ENCODE measurements around the gene KRT71.

KRT71 gene

DNA sequence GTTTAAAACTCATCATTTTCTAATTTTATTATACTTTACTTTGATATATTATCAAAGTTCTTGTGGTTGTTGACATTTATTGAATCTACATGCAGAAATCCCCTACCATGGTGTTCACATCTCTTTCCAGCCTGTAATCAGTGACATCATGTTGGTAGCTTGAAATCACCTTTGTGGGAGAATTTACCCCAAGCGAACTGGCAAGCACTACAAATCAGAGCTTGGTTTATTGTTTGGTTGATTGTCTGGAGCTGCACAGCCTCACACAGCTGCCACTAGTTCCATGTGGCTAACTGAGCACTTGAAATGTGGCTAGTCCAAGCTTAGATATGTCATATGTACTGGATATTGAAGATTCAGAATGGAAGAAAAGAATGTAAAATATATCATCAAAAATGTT is 17.4 kb downstream of the KRT71 start:
- no peak for DNase-seq

DNA sequence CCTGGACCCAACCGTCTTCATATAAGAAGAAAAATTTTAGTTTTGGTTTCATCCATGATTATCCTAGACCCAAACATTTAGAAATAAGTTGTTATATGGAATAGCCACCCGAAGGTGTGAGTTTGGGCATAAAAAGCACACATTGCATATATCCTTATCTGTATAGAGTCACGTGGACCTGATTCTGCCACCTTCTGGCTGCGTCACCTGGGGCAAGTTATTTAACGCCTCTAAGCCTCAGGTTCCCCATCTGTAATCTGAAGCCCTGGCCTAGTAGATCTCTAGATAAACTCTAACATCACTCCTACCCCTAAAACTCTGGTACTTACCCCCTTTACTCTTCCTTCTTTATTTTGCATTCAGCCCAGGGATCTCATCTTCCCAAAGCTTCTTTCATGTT is 18.5 kb downstream of the KRT71 start:
- no peak for DNase-seq

DNA sequence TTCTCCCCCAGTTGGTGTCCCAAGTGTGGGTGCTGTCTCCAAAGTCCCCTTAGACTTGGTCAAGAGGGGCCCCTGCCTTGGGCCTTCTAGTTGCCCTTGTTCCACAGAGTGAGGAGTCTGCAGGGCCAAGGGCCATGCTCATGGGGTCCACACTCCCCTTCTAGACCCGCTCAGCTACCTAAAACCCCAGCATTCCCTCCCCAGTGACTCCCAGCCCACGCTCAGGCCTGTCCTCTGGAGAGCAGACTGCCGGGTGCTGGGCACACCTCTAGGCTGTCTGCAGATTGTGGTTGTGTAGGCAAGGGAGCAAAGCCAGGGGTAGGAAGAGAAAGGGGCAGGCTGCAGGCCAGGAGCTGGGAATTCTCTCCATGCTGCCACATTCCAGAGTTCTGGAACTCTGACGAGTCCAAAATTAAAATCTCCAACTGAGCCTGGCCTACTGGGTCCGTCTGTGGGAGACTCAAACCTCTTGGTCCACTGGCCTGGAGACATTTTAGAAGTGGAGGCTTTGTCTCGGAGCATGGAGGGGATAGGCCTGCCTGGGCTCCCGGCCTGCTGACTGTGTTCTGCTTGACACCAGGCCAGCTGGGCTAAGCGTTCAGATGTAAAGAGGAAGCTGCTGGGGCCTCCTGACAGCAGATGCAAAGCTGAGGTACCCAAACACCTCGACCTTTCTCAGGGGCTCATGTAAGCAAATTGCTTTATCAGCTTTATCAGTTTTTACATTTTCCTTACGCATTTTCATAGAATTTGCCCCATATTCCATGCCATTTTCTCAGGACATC is 19.1 kb downstream of the KRT71 start:
- DNase-seq, result no peak

DNA sequence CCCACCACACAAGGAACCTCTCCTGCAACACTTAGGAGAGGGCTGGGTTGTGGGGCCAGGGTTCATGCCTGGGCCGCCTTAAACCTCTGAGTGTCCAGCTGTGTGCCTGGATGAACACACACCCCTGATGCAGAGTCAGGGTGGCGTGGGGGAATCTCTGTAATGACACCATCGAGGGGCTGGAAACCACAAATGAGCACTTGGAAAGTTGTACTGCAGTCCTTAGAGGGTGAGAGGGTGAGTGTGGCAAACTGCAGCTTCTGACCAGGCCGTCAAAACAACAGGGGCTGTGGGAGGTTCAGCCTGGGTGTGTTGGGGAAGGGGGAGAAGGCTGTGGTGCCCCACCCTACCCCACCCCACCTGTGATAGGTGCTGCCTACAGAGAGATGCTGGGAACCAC is 20.3 kb downstream of the KRT71 start:
- DNase-seq, result no peak

DNA sequence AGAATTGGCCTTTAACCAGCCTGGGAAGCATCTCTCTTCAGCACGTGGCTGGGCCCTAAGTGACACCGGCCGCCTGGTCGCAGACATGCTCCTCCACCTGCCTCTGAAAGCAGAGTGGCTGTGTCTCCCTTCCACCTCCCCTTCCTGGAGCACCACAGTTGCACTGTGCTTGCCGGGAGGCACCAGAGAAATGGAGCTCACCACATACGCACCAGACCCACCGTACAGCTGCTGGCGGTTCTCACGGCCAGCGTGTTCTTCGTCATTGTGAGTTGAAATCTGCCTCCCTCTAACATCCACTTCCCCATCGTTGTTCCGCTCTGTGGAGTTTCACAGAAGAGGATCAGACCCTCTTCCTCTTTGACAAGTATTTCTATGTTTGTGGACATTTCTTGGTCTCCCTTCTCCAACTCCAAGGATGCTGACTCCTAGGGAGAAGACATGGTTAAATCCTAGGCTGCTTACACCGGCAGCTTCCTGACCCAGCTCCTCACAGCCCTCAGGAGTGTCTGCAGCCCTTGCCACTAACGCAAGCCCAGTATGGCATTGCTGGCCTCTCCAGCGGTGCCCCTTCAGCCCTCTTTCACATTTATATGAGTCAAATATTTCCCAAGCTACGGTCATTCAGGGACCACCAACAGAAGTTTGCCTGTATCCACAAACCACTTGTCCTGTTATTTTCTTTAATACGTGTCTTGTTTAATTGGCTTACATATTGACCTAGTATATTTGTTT is 21.2 kb downstream of the KRT71 start:
- no peak for DNase-seq

DNA sequence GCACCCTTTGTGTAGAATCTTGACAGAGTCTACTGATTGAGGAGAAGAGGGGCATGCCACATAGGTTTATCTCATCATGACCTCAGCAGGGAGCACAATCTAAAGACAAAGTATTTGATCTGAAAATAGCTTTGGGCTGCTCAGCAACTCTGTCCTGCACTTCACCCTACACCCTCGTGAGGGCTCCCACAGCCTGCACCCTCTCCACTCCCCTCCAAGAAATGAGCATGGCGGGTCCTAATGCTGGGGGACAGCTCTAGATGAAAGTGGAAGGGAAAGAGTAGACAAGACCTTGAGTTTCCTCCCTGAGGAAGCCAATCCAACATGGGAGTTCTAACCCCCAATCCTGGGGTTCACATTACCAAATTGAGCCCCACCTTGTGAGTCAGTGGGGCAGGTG is 22.0 kb downstream of the KRT71 start:
- no peak for DNase-seq

DNA sequence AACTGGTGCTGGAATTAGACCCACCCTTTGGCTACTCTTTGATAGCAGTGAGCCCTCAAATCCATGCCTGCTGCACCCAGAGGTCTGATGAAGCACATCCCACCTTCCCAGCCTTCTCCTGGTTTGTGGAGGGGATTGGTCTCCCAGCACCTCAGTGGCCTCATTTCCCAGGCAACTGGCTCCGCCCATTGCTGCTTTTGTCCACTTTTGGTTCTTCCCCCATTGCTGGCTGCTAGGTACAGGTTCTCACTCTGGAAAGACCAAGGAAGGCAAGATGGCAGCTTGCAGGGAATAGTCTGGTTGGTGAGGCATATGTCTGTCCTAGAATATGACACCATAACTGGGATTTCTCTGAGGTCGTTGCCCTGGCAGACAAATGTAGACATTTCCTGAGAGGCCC is 22.6 kb downstream of the KRT71 start:
- DNase-seq, result no peak

DNA sequence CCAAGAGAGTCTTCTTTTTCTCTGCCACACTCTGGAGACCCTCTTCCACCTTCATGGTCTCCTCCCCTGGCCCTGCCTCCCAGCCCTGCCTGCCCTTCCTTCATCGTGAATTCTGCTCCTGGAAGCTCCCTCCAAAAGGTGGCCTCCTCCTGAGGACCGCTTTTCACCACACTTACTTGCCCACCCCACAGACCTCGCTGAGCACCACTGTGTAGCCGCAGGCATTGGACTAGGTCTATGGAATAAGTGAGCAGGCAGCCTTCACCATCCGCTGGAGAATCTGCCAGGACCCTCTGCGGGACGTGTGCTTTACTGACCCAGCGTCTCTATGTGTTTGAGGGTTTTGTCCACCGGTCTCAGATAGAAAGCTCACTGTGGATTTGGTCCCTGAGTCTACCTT is 23.1 kb downstream of the KRT71 start:
- DNase-seq, result no peak

DNA sequence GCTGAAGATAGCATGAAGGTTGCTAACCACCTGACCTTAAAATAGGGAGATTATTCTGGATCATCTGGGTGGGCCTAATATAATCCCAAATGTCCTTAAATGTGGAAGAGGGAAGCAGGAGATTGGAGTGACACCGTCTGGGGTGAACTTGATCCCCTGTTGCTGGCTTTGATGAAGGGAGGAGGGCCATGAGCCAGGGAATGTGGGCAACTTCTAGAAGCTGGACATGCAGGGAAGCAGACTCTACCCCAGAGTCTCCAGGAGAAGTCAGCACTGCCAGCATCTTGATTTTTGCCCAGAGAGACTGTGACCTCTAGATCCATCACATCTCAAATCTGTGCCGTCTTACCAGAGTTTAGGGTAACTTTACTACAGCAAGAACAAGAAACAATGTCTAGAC is 23.5 kb downstream of the KRT71 start:
- no peak for DNase-seq

DNA sequence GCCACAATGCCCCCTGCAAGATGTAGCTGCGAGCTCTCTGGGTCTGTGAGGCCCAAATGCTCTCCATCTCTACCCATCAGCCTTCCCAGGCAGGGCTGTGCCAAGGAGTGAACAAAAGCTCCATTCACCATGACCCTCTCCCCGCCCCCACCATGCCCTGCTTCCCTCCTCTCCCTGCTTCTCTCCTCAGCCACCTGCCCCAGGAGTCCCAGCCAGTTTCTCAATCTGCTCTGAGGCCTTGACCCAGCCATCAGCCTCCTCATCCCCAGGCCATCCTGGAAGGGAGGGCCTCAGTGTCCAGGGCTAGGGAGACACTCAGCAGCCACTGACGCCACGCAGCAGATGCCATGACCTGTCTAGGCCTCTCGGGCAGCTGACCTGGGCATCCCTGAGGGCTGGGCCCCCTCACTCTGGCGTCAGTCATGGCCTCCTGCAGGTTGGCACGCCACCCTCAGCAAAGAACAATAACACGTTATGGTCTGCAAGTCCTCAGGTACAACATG is 24.3 kb downstream of the KRT71 start:
- DNase-seq, result no peak

DNA sequence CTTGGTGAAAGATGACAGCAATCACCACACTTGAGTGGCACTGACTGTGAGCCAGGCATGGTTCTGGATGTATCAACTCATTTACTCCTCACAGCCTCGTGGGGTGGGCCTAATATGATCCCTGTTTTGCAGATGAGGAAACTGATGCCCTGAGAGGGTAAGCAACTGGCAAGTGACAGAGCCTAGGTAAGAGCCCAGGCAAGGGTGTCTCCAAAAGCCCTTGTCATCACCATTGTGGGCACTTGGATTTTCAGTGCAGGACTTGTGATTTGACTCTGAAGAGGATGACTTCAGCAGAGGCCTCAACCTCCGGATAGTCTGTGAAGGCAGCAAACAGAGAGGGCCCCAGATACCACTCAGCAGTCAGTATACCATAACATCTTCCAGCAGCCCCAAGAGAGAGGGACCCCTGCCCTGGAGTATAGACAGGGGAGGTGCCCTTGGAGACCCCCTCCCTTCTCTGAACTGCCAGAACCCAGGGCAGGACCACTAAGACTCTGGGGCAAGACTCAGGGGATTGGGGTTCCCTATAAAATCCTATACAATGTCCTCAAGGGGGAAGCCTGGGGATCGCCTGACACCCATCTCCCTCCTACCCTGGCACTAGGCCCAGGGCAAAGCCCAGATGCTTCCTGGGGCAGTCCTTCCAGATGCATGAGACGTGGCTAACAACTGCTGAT is 25.7 kb downstream of the KRT71 start:
- no peak for DNase-seq

DNA sequence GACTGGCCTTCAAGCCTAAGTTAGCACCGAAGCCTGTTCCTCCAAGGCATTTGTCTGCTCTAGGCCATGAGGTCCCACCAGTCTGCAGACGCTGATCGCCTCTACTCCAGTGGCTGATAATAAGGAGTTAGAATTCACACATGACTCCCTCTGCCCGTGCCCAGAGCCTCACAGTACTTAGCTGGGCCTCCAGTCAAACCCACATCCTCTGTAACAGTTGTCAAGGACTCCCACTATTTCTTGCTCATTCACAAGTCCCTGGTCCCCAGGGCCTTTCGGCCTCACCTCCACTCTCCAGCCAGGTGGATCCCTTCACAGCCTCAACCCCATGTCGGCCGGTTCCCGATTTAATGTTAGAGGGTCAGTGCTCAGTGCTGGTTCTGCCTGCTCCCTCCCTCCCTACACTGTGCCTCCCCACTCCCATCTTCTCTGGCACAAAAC is 26.4 kb downstream of the KRT71 start:
- no peak for DNase-seq

DNA sequence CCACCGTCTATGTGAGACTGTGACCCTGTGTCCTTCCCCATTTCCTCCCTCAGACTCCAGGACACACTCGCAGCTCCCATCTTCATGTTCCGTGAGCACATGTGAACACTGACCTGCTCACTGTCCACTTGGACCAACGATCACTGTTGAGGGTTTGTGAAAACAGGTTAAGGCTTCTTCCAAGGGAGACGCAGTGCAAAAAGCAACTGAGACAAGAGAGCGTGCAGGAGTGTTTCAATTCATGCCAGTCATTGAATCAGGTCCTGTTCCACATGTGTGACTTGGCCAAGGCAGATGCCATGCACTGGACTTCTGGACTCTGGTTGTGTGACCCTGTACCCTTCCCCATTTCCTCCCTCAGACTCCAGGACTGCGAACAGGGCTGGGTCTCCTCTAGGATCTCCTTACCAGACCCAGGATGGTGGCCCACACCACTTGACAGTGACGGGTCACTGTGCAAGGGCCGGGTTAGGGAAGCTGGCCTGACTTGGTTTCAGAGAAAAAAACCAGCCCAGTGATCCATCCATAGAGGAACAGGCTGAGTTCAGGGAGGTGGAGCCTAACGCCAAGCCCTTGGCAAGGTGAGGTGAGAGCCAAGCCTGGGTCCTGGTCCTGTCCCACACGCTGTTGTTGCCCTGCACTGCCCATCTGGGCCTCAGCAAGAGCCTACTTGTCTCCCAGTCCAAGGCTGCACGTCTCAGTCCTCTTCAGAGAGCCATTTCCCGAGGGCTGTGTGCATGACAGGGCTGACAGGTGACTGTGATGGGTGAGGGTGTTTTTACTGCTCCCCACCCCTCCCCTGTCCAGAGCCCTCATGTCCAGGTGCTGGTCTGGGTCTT is 27.1 kb downstream of the KRT71 start:
- DNase-seq, result no peak

DNA sequence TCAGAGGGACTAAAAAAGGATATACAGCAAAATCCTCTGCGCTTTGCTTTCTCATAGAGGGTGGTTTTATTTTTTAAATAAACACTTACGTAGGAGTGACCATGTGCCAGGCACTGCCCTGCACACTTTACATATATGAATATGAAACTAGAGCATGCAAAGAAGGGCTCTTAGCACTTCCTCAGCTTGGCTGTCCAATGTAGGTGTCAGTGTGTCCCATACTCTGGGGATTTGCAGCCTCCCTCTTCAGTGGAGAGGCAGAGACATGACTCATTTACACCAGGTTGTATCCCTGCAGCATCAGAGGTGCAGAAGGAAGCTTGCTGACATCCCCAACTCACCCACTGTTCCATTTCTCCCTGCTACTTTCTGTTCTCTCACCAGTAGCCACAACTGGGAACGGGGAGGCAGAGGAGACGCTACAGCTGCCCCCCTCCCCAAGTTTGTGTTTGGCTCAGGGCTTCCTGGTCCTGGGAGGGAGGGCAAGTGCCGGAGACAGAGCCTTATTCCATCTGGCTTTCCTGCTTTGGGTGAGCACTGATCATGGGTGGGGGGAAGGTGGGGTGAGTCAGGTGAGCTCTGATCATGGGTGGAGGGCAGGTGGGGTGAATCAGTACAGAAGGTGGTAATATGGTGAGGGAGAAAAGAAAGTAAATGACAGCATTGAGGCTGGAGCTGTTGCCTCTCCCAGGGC is 27.9 kb downstream of the KRT71 start:
- DNase-seq, result no peak

DNA sequence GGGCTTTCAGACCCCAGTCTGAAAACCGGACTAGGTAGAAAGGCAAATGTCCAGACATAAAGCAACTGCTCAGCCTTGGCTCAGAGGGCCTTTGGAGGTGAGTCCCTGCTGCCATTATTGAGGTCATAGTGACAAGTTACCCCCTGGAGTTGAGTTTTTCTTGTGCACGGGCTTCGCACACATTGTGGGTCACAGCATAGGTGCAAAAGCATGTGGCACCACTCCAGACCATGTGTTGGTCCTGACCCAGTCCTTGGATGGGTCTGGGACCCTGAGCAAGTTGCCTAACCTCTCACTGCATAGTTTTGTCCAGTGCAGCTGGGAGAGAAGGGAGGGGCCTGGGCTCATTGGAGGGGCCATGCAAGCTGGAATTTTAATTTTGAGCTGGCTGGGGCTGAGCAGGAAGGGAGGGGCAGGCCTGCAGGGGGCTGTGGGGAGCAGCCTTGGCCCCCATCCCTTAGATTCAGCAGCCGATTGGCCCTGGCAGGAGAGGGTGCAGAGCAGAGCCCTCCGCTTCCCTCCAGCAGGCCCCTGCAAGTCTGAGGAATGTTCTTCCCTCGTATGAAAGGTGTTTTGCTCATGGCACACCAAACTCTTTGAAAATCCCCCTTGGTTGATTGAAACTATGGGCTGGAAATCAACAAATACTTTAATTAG is 28.6 kb downstream of the KRT71 start:
- DNase-seq, result no peak

DNA sequence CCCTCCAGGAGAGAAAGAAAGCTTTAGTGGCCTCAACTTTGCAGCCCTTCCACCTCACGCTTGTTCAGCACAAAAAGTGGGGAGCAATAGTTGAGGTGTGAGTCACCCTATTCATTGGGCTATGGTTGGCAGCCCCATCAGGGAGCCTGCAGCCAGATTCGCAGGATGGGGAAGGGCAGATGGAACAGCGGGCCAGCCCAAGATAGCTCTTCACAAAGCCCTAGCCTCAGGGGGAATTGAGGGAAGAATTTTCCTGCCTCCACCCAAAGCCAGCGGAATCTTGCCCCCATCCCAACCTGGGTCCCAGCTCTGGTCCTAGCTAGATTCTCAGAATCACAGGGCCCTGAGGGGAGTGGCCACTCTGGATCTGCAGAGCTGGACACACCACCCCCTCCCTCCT is 29.1 kb downstream of the KRT71 start:
- no peak for DNase-seq

DNA sequence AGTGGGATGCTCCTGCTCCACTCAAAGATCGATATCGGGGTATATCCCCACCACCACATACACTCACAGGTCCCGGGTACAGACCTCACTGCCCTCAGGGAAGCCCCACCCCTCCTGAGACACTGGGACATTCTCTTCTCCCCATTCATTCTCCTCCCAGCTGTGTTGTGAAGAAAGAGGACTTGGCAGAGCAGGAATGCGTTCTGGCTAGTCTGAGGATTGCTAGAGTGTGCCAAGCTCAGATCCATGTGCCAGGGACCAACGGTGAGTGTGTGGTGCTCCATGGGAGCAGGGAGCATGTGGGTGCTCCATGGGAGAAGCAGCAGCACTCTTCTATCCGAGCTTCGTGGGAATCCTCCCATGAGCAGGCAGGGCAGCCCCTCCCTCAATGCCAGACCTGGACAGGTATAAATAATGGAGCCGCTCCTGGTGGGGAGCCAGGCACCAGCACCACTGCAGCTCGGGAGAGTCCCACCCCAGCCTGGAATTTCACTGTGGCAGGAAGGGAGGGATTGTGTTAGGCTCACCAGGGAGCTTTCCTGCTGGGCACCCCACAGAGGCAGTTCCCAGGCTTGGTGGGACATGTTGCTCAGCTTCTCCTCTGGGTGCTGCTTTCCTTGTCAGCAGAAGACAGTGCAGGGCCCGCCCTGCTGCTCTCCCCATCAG is 30.5 kb downstream of the KRT71 start:
- DNase-seq, result no peak

DNA sequence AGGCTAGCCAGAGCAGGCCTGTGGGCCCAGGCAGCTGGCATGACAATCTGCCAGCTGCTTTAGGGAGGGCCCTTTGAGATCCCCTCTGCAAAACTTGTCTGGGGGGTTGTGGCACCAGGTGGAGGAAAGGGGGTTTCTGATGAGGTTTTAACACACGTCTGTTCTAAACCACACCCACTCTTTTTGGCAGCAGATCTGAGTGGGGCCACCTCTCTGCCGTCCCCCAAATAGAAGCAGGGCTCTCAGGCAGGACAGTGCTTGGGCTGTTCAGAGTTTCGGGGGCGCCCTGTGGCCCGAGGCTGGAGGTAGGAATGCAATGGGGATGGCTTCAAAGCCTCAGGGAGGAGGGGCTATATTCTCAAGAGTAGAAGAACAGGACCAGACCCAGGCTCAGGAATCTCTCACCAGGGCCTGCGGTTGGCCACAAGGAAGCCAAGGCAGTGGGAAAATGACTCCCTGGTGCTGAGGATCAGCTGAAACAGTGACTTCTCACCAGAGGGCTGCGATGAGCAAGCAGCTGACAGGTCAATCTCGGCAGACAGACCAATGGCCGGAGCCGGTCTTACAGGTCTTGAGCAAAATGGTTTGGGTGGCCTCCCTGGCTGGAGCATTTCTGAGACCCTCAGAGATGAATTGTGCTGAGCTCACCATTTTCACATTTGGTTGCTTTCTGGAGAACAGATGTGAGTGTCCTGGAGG is 31.2 kb downstream of the KRT71 start:
- DNase-seq, result no peak

DNA sequence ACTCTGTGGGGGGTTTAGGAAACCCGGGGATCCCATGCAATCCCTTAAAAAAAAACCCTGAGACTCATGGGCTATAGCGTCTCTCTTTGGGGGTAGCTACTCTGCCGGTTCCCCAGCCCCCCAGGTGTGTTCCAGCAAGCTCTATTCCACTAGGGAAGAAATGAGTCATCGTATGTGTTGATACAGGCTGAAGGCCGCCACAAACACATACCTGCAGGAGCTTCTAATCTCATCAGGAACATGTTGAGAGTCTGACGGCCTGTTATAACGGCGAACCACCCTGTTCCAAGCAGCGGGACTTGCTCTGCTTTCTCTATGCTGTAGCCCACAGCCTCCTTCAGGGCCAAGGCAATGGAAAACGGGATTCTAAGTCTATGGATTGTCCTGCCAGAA is 31.8 kb downstream of the KRT71 start:
- DNase-seq, result no peak

All from effector CD4-positive, alpha-beta T cell (primary cell).